Dedifferentiated amniotic fluid mesenchymal stem cell (primary cell): ENCODE measurements around the gene NFYC.
"Not testable (repeated sequence)": the region's sequence is repeated elsewhere in the genome, so short reads cannot be mapped to it uniquely, and the experiment has no call there.

Experiments
- DNase-seq: peaks from one replicate; pipeline ENCODE4 v3.0.0-alpha.2; 2016; ENCODE audit errors: extremely low spot score

Gene NFYC

GRCh38 chr1:40706626-40707025, 15.1 kb downstream of the NFYC start:
- DNase-seq: no peak

- DNase-seq: peak; percentile 87
Measured at GRCh38 chr1:40708750-40709099, 17.2 kb downstream of the NFYC start.

GRCh38 chr1:40709100-40709801, 17.7 kb downstream of the NFYC start:
- DNase-seq: peak; percentile 96

- no peak for DNase-seq
Measured at GRCh38 chr1:40709802-40710278, 18.3 kb downstream of the NFYC start.

- no peak for DNase-seq
Measured at GRCh38 chr1:40710581-40711315, 19.2 kb downstream of the NFYC start.

GRCh38 chr1:40711465-40712404, 20.2 kb downstream of the NFYC start:
- no peak for DNase-seq

- DNase-seq: no peak
Measured at GRCh38 chr1:40712405-40712944, 21.0 kb downstream of the NFYC start.

GRCh38 chr1:40712997-40713396, 21.5 kb downstream of the NFYC start:
- DNase-seq: no peak

- DNase-seq: no peak
Measured at GRCh38 chr1:40715491-40716059, 24.1 kb downstream of the NFYC start.

GRCh38 chr1:40717065-40717464, 25.6 kb downstream of the NFYC start:
- no peak for DNase-seq

GRCh38 chr1:40717955-40718354, 26.5 kb downstream of the NFYC start:
- DNase-seq: no peak

GRCh38 chr1:40720493-40720892, 29.0 kb downstream of the NFYC start:
- no peak for DNase-seq

GRCh38 chr1:40722622-40723021, 31.1 kb downstream of the NFYC start:
- DNase-seq: no peak

GRCh38 chr1:40723196-40723955, 31.9 kb downstream of the NFYC start:
- no peak for DNase-seq

GRCh38 chr1:40727662-40728061, 36.2 kb downstream of the NFYC start:
- DNase-seq: not testable (repeated sequence)

- not testable (repeated sequence) for DNase-seq
Measured at GRCh38 chr1:40729316-40729862, 37.9 kb downstream of the NFYC start.

GRCh38 chr1:40732756-40733301, 41.3 kb downstream of the NFYC start:
- no peak for DNase-seq

GRCh38 chr1:40734882-40735628, 43.6 kb downstream of the NFYC start:
- DNase-seq: no peak

GRCh38 chr1:40736085-40736531, 44.6 kb downstream of the NFYC start:
- peak; percentile 24 for DNase-seq
